IMR-90 (cell line): ENCODE measurements around the gene PDLIM4. TPM values are rescaled to one million over a fixed set of nuclear protein-coding genes. Genes with fewer than 3 reads are reported as not detected.

Experiments
- ATAC-seq: fragments of 200-7000 bp; cut with Tn5 transposase; 2 replicates; pipeline ENCODE4 v1.9.1; 2020; ENCODE audit warnings: low read depth, mild to moderate bottlenecking, moderate library complexity
- BruUV-seq: library from RNA; stranded (reverse); fragments of 400-500 nt; replicated peaks from 2 replicates; lab custom pipeline; 2021; lab: Mats Ljungman, UMichigan
- CTCF ChIA-PET: fragments of 300-600 bp; formaldehyde crosslinking; extraction: SDS; loops from one replicate; lab custom pipeline; 2021; ENCODE audit warnings: antibody characterized with exemption; lab: Yijun Ruan, JAX
- POLR2A ChIA-PET: fragments of 300-600 bp; sonication (Branson Sonifier 250); formaldehyde crosslinking; loops from one replicate; lab custom pipeline; 2022; ENCODE audit warnings: antibody characterized with exemption; ENCODE audit not compliant: unreplicated experiment; lab: Charles Lee
- DNase-seq: peaks from one replicate; pipeline ENCODE4 v3.0.0; 2013
- H2AFZ ChIP-seq: replicated peaks from 2 replicates; pipeline ENCODE3; 2013; ENCODE audit warnings: low read length, mild to moderate bottlenecking; ENCODE audit not compliant: poor library complexity
- H2AK5ac ChIP-seq: 2 replicates; pipeline ENCODE4 v1.6.1; 2013; ENCODE audit warnings: low read depth, low read length, inconsistent platforms
- H2AK9ac ChIP-seq: replicated peaks from 2 replicates; pipeline ENCODE3; 2013; ENCODE audit warnings: mild to moderate bottlenecking, low read depth, low read length, moderate library complexity; ENCODE audit not compliant: poor library complexity
- H2BK120ac ChIP-seq: 2 replicates; pipeline ENCODE4 v1.6.1; 2013; ENCODE audit warnings: low read depth, low read length, inconsistent platforms
- H2BK15ac ChIP-seq: 3 replicates; pipeline ENCODE4 v1.6.1; 2013; ENCODE audit warnings: low read depth, low read length, inconsistent platforms
- H2BK20ac ChIP-seq: 2 replicates; pipeline ENCODE4 v1.6.1; 2013; ENCODE audit warnings: low read depth, mild to moderate bottlenecking, inconsistent platforms, low read length, moderate library complexity
- H2BK5ac ChIP-seq: 2 replicates; pipeline ENCODE4 v1.6.1; 2013; ENCODE audit warnings: mild to moderate bottlenecking, low read depth, low read length, inconsistent platforms; ENCODE audit not compliant: poor library complexity, severe bottlenecking
- H3K14ac ChIP-seq: replicated peaks from 2 replicates; pipeline ENCODE4 v1.6.1; 2013; ENCODE audit warnings: low read depth, low read length, inconsistent platforms
- H3K18ac ChIP-seq: 2 replicates; pipeline ENCODE4 v1.6.1; 2013; ENCODE audit warnings: low read depth, low read length, control low read depth
- H3K23ac ChIP-seq: 2 replicates; pipeline ENCODE4 v1.6.1; 2013; ENCODE audit warnings: low read depth, low read length, inconsistent platforms
- H3K27ac ChIP-seq: 2 replicates; pipeline ENCODE4 v1.5.1; 2013; ENCODE audit warnings: mild to moderate bottlenecking, control low read depth, low read length; ENCODE audit not compliant: insufficient read depth
- H3K27me3 ChIP-seq: 2 replicates; pipeline ENCODE4 v1.6.1; 2013; ENCODE audit warnings: low read length; ENCODE audit not compliant: control insufficient read depth, insufficient read depth
- H3K36me3 ChIP-seq: 2 replicates; pipeline ENCODE4 v1.6.1; 2013; ENCODE audit warnings: low read length, mixed read lengths; ENCODE audit not compliant: control insufficient read depth, insufficient read depth
- H3K4ac ChIP-seq: 2 replicates; pipeline ENCODE4 v1.6.1; 2013; ENCODE audit warnings: low read depth, low read length, inconsistent platforms
- H3K4me1 ChIP-seq: 2 replicates; pipeline ENCODE4 v1.6.1; 2013; ENCODE audit warnings: low read length, mixed read lengths; ENCODE audit not compliant: control insufficient read depth, insufficient read depth
- H3K4me2 ChIP-seq: 2 replicates; pipeline ENCODE4 v1.6.1; 2013; ENCODE audit warnings: low read depth, mild to moderate bottlenecking, control low read depth, low read length, moderate library complexity
- H3K4me3 ChIP-seq: 2 replicates; pipeline ENCODE4 v1.5.1; 2013; ENCODE audit warnings: low read depth, mild to moderate bottlenecking, control low read depth, low read length, moderate library complexity; ENCODE audit not compliant: insufficient read depth
- H3K56ac ChIP-seq: 2 replicates; pipeline ENCODE4 v1.6.1; 2013; ENCODE audit warnings: low read length, inconsistent platforms; ENCODE audit not compliant: insufficient read depth; ENCODE audit errors: extremely low read depth
- H3K79me1 ChIP-seq, 2 experiments: 2 replicates each; pipeline ENCODE4 v1.6.1; 2013; ENCODE audit warnings: low read length in 2 of 2, inconsistent platforms in 1 of 2, low read depth in 1 of 2
- H3K9ac ChIP-seq: 2 replicates; pipeline ENCODE4 v1.6.1; 2013; ENCODE audit warnings: low read depth, low read length, control low read depth
- H3K9me1 ChIP-seq: 2 replicates; pipeline ENCODE4 v1.6.1; 2013; ENCODE audit warnings: low read length, inconsistent platforms; ENCODE audit not compliant: insufficient read depth
- H3K9me3 ChIP-seq: 2 replicates; pipeline ENCODE4 v1.6.1; 2013; ENCODE audit warnings: low read length; ENCODE audit not compliant: control insufficient read depth, insufficient read depth
- H4K20me1 ChIP-seq: 2 replicates; pipeline ENCODE4 v1.6.1; 2013; ENCODE audit warnings: low read length, inconsistent platforms; ENCODE audit not compliant: insufficient read depth
- H4K5ac ChIP-seq: 2 replicates; pipeline ENCODE4 v1.6.1; 2013; ENCODE audit warnings: mild to moderate bottlenecking, low read depth, low read length, control low read depth
- H4K8ac ChIP-seq, 2 experiments: 2 replicates each; pipeline ENCODE4 v1.6.1; 2013; ENCODE audit warnings: low read depth in 2 of 2, low read length in 2 of 2, control low read depth in 1 of 2, inconsistent platforms in 1 of 2
- H4K91ac ChIP-seq: 2 replicates; pipeline ENCODE4 v1.6.1; 2013; ENCODE audit warnings: low read depth, low read length, inconsistent platforms; ENCODE audit not compliant: insufficient read depth
- ELK1 ChIP-seq: fragments of 150-350 bp; IDR thresholded peaks from 2 replicates; pipeline ENCODE4 v1.6.1; 2016; ENCODE audit warnings: low read depth, mild to moderate bottlenecking, low read length, moderate library complexity, borderline replicate concordance
- FOS ChIP-seq: fragments of 150-350 bp; IDR thresholded peaks from 2 replicates; pipeline ENCODE4 v1.6.1; 2016; ENCODE audit warnings: low read depth, low read length
- MAFK ChIP-seq: IDR thresholded peaks from 2 replicates; pipeline ENCODE4 v1.6.1; 2012; ENCODE audit warnings: low read depth, low read length, improper control_type of control experiment
- MXI1 ChIP-seq: IDR thresholded peaks from 2 replicates; pipeline ENCODE4 v1.6.1; 2012; ENCODE audit warnings: low read depth, mild to moderate bottlenecking, low read length, moderate library complexity, borderline replicate concordance
- NFE2L2 ChIP-seq: fragments of 150-350 bp; IDR thresholded peaks from 2 replicates; pipeline ENCODE4 v1.6.1; 2016; ENCODE audit warnings: low read depth, mild to moderate bottlenecking, low read length
- POLR2A ChIP-seq: IDR thresholded peaks from 2 replicates; pipeline ENCODE4 v1.6.1; 2012; ENCODE audit warnings: mild to moderate bottlenecking, low read depth, low read length
- RCOR1 ChIP-seq: IDR thresholded peaks from 2 replicates; pipeline ENCODE4 v1.6.1; 2012; ENCODE audit warnings: mild to moderate bottlenecking, low read length, improper control_type of control experiment; ENCODE audit not compliant: insufficient replicate concordance
- WGBS, 2 experiments: methylation state at CpG; one replicate each; pipeline versions ENCODE4 v1.1.5 to v1.1.7; 2013; ENCODE audit warnings: missing lambda C conversion rate in 2 of 2; ENCODE audit not compliant: insufficient read length in 1 of 2; ENCODE audit errors: extremely low coverage in 2 of 2; 5-methylcytosine and 5-hydroxymethylcytosine counted together
- dilution Hi-C: fragments of 300-500 bp; cut with HindIII; formaldehyde crosslinking; loops from one replicate; pipeline ENCODE4 v1.14.3; 2018; ENCODE audit warnings: low sequenced_read_pairs; ENCODE audit not compliant: unreplicated experiment
- in situ Hi-C: fragments of 300-500 bp; cut with MboI; formaldehyde crosslinking; loops from 3 replicates; pipeline ENCODE4 v1.14.3; 2019; ENCODE audit warnings: low sequenced_read_pairs, inconsistent platforms, mixed read lengths
- intact Hi-C: fragments of 100-400 bp; cut with micrococcal nuclease; formaldehyde crosslinking; loops from 2 replicates; pipeline ENCODE4 v1.10.0; 2022
- microRNA-seq, 2 experiments: library from miRNA; stranded (forward) in 1 of 2; unstranded in 1 of 2; fragments of 10-50 nt in 1 of 2; fragments of <30 nt in 1 of 2; gene quantifications in 1 of 2; microRNA quantifications in 1 of 2; one replicate each; pipeline versions ENCODE3 to v1.1.0; 2013 to 2020; ENCODE audit not compliant: insufficient read depth in 1 of 2, insufficient read length in 1 of 2, unreplicated experiment in 1 of 2
- polyA plus RNA-seq, 3 experiments: library from polyadenylated mRNA; depleted of rRNA; stranded (reverse); fragments of >200 nt; gene quantifications; 2 replicates each; pipeline ENCODE4 v1.2.3, GENCODE V29; 2012; ENCODE audit warnings: low replicate concordance in 1 of 3
- total RNA-seq: library from RNA; depleted of rRNA; stranded (reverse); fragments of >200 nt; gene quantifications from 2 replicates; pipeline ENCODE4 v1.2.3, GENCODE V29; 2012; rRNA removed
- TF ChIP-seq, protein P1 (sequence below): fragments of 150-350 bp; IDR thresholded peaks from 2 replicates; pipeline ENCODE4 v1.6.1; 2017; ENCODE audit warnings: mild to moderate bottlenecking, antibody characterized with exemption, low read length, low read depth

Gene PDLIM4
- total and polyA plus RNA-seq, 2 of the 4 experiments (the other 2 are of a cell fraction), result 61.1 to 214 TPM

DNA sequence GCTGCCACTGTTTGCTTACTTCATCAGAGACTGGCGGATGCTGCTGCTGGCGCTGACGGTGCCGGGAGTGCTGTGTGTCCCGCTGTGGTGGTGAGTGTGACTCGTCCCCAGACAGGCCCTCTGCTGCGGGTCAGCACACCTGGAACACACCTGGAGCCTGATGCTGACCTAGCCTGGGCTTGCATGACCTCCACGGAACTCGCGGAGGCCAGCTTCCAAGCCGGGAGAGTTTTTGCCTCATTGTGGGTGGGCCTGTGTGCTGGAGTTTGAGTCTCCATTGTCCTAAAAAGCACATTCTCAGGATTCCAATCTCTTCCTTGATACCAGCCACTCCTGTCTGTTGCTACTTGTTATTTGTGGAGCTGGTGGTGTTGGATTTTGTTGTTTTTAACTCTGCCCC is 64.8 kb downstream of the PDLIM4 start:
- H3K18ac ChIP-seq, result no peak overlapping the region
- no peak overlapping the region for H2BK20ac ChIP-seq
- no peak overlapping the region for H4K91ac ChIP-seq
- intact Hi-C loops, result no loop called here
- peaks cover 6% of the 10 kb centered on the region; the same call in 1 of the 2 replicates for H3K4me1 ChIP-seq
- 0 out of 2 replicates have a peak, but pooled peaks cover 2% of the 10 kb centered on the region for H3K36me3 ChIP-seq
- H3K4ac ChIP-seq, result no peak overlapping the region
- H3K79me1 ChIP-seq, result no peaks in the 10 kb centered on the region
- H2BK15ac ChIP-seq, result no peak overlapping the region
- ChIA-PET POLR2A (no interaction called here), CTCF (interaction anchor here (0.6 kb wide), 1 partner anchor 1522 kb away, joined by 7 read pairs; no protein-coding TSS in a partner anchor)
- H3K56ac ChIP-seq, result no peak overlapping the region
- H2BK5ac ChIP-seq, result no peak overlapping the region
- H3K14ac ChIP-seq, result no peak overlapping the region
- peak overlapping the region; percentile 34 for H2AFZ ChIP-seq
- H3K23ac ChIP-seq, result no peak overlapping the region
- TF ChIP-seq ELK1 (no peak), POLR2A (no peak), RCOR1 (no peak), FOS (no peak), MXI1 (no peak), MAFK (no peak), NFE2L2 (no peak)
- TF ChIP-seq, protein P1, sequence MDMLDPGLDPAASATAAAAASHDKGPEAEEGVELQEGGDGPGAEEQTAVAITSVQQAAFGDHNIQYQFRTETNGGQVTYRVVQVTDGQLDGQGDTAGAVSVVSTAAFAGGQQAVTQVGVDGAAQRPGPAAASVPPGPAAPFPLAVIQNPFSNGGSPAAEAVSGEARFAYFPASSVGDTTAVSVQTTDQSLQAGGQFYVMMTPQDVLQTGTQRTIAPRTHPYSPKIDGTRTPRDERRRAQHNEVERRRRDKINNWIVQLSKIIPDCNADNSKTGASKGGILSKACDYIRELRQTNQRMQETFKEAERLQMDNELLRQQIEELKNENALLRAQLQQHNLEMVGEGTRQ, result no peak
- H3K4me3 ChIP-seq, result no peak overlapping the region
- peaks cover 9% of the 10 kb centered on the region for H3K9me1 ChIP-seq
- H3K27ac ChIP-seq, result no peak overlapping the region
- no peak overlapping the region for H2BK120ac ChIP-seq
- no peak overlapping the region for H4K5ac ChIP-seq
- no peak overlapping the region for H4K8ac ChIP-seq
- H2AK5ac ChIP-seq, result no peak overlapping the region
- no peaks in the 10 kb centered on the region for H3K9me3 ChIP-seq
- in situ Hi-C loops, result no loop called here
- no peak for DNase-seq
- ATAC-seq, result no peak
- no TSS peak for BruUV-seq
- no peak overlapping the region for H3K9ac ChIP-seq
- 53% methylated on average over 7 of the region's 11 CpGs; no CpG with 5 or more reads in 1 of the 2 experiments for WGBS, 2 experiments
- H3K27me3 ChIP-seq, result no peaks in the 10 kb centered on the region
- no peaks in the 10 kb centered on the region for H4K20me1 ChIP-seq
- no peak overlapping the region for H2AK9ac ChIP-seq
- dilution Hi-C loops, result no loop called here
- H3K4me2 ChIP-seq, result no peak overlapping the region

Small RNA genes lying within 50 kb of the gene (microRNA-seq; reads per million reads assigned to microRNA genes)
- not detected for gene MIR6830 (ENCODE audit: unreplicated experiment)

Other genes starting within 250 kb of the PDLIM4 start
- not detected in 2 replicates for gene ACSL6, start 246.0 kb upstream of the PDLIM4 start, total RNA-seq
- gene ACSL6, start 246.0 kb upstream of the PDLIM4 start, polyA plus RNA-seq (2012; rRNA removed), result not detected in 2 replicates
- not detected in 2 replicates for gene IL3, start 197.0 kb upstream of the PDLIM4 start, total RNA-seq
- gene IL3, start 197.0 kb upstream of the PDLIM4 start, polyA plus RNA-seq (2012; rRNA removed), result not detected in 2 replicates
- not detected in 2 replicates for gene CSF2, start 183.9 kb upstream of the PDLIM4 start, total RNA-seq
- gene CSF2, start 183.9 kb upstream of the PDLIM4 start, polyA plus RNA-seq (2012; rRNA removed), result 0.26 and 0.31 TPM in 2 replicates
- gene P4HA2, start 29.8 kb upstream of the PDLIM4 start, total RNA-seq, result 190 and 225 TPM in 2 replicates
- gene P4HA2, start 29.8 kb upstream of the PDLIM4 start, polyA plus RNA-seq (2012; rRNA removed), result 184 and 186 TPM in 2 replicates
- gene SLC22A4, start 36.7 kb downstream of the PDLIM4 start, total RNA-seq, result 2.8 and 3.2 TPM in 2 replicates
- 2.5 and 2.6 TPM in 2 replicates for gene SLC22A4, start 36.7 kb downstream of the PDLIM4 start, polyA plus RNA-seq (2012; rRNA removed)
- 3.6 and 6.1 TPM in 2 replicates for gene SLC22A5, start 112.0 kb downstream of the PDLIM4 start, total RNA-seq
- gene SLC22A5, start 112.0 kb downstream of the PDLIM4 start, polyA plus RNA-seq (2012; rRNA removed), result 6.0 and 7.1 TPM in 2 replicates
- gene IRF1, start 233.1 kb downstream of the PDLIM4 start, total RNA-seq, result 6.9 and 11.1 TPM in 2 replicates
- 16.5 and 18.9 TPM in 2 replicates for gene IRF1, start 233.1 kb downstream of the PDLIM4 start, polyA plus RNA-seq (2012; rRNA removed)